ENCODE measurements around the gene ATXN8OS. TPM values are rescaled to one million over a fixed set of nuclear protein-coding genes. Genes with fewer than 3 reads are reported as not detected.

ATXN8OS gene
- not detected in 2 replicates for total RNA-seq (2021)
- Bru-seq, nascent RNA, result not detected
- not detected for BruChase-seq, experiment 1, labeled RNA remaining after a 2-hour chase
- BruChase-seq, experiment 2, labeled RNA remaining after a 6-hour chase, result not detected
- long read RNA-seq, result 0 reads

DNA sequence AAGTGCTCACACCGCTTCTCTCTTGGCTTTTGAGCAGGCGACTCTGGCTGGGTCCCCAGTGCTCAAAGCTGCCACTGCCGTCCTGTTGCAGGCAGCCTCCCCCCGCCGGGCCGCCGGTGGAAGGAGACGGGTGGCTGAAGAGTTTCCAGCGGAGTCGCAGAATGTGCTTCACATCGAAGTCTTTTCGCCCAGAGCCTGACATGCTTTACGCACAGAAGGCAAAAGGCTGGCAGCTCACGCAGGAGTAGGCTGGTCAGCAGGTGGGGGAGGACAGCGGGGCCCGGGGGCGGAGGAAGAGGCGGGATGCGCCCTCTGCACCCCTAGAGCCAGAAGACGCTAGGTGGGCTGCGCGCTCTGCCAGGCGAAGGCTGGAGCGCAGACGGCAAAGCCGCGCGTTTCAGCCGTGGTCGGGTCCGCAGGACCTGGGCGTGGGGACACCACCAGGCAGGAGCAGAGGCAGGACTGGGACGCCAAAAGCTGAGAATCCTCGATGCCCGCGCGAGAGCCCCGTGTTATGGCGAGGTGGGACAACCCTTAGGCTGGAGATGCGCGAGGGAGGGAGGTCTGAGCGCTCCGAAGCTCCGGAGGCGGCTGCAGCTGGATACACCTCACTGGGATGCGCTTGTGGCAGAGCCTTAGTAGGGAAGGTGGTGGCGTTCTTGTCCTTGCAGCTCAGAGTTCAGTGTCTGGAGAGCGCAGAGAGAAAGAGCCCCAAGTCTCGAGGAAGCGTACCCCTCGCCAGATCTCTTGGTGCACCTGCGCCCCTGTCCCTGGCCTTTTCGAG, at the start of gene ATXN8OS:
ATXN8OS (plus strand) TSS at position 329 of the 784 bp plus-strand sequence.
- no peak for DNase-seq (ENCODE audit: low spot score)
- Histone ChIP-seq H3K9me3 (ENCODE audit: low read depth, low read length, poor library complexity, severe bottlenecking) (no peaks in the 10 kb centered on the region), H3K4me1 (ENCODE audit: insufficient read depth, low read length, poor library complexity, severe bottlenecking) (no peaks in the 10 kb centered on the region), H3K27me3 (replicated peaks; ENCODE audit: insufficient read depth, low read depth, low read length, poor library complexity) (peaks cover 32% of the 10 kb centered on the region), H3K27ac (ENCODE audit: low read depth, low read length, poor library complexity, severe bottlenecking) (no peak within 1 kb of the TSS), H3K4me3 (ENCODE audit: low read depth, low read length, poor library complexity, severe bottlenecking) (no peak within 1 kb of the TSS), H3K36me3 (ENCODE audit: insufficient read depth, low read length, poor library complexity, severe bottlenecking) (no peaks in the 10 kb centered on the region)
- no peak for TF ChIP-seq CTCF (conservative IDR thresholded peaks at IDR 0.05; ENCODE audit: low read depth, low read length)
- TF ChIP-seq EZH2 (IDR thresholded peaks at IDR 0.05; ENCODE audit: borderline replicate concordance, low read depth, low read length, poor library complexity, severe bottlenecking), result peak; percentile 34
- ChIA-PET POLR2A (ENCODE audit: low non-redundant PET) (no interaction called here), CTCF (no interaction called here)
- BruUV-seq (replicated peaks), result no TSS peak
- intact Hi-C loops (cut with micrococcal nuclease; ENCODE audit: unreplicated experiment), result no loop called here

DNA sequence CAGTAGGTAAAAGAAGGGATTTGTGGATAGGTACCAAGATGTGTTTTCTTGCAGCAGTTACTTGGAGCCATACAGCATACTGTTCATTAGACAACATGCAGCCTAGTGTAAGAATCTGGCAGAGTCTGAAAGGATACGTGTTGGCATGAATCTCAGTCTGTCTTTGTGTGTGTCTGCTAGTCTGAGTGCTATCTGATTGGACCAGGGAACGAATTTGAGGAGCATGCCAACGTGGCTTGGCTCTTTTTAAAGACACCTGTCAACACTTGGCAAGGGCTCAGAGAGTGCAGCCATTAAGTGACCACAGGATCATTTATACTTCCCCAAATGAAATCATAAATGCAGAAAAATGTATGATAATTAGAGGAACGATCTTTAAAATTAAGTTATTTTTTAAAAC, 27.6 kb upstream of the ATXN8OS start:
- ChIA-PET CTCF (no interaction called here), POLR2A (ENCODE audit: low non-redundant PET) (no interaction called here)
- no peaks in the 10 kb centered on the region for H3K4me1 ChIP-seq (ENCODE audit: insufficient read depth, low read length, poor library complexity, severe bottlenecking)
- no peak overlapping the region for H3K4me3 ChIP-seq (ENCODE audit: low read depth, low read length, poor library complexity, severe bottlenecking)
- no peak for DNase-seq (ENCODE audit: low spot score)
- H3K27me3 ChIP-seq (replicated peaks; ENCODE audit: insufficient read depth, low read depth, low read length, poor library complexity), result no peaks in the 10 kb centered on the region
- intact Hi-C loops (cut with micrococcal nuclease; ENCODE audit: unreplicated experiment), result no loop called here
- TF ChIP-seq CTCF (conservative IDR thresholded peaks at IDR 0.05; ENCODE audit: low read depth, low read length) (no peak), EZH2 (IDR thresholded peaks at IDR 0.05; ENCODE audit: borderline replicate concordance, low read depth, low read length, poor library complexity, severe bottlenecking) (no peak)
- H3K36me3 ChIP-seq (ENCODE audit: insufficient read depth, low read length, poor library complexity, severe bottlenecking), result no peaks in the 10 kb centered on the region
- H3K27ac ChIP-seq (ENCODE audit: low read depth, low read length, poor library complexity, severe bottlenecking), result no peak overlapping the region
- BruUV-seq (replicated peaks), result no TSS peak
- H3K9me3 ChIP-seq (ENCODE audit: low read depth, low read length, poor library complexity, severe bottlenecking), result no peaks in the 10 kb centered on the region

DNA sequence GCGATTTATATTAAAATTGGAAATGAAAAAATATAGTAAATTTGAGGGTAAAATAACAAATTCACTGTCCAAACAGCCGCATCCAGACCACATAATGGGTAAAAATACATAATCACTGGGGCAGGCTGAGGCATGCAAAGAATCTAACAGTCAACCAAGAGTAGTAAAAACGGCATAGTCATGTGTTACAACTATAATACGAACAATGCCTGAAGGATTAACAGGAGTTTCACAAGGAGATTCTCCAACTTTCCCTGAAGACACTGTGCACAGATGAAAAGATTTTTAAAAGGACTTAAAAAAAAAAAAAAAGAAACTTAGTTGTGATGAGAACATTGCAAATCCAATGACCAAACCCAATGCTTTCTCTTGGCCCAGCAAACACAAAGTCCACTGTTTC, 20.4 kb upstream of the ATXN8OS start:
- no peaks in the 10 kb centered on the region for H3K27me3 ChIP-seq (replicated peaks; ENCODE audit: insufficient read depth, low read depth, low read length, poor library complexity)
- ChIA-PET POLR2A (ENCODE audit: low non-redundant PET) (no interaction called here), CTCF (no interaction called here)
- no peaks in the 10 kb centered on the region for H3K36me3 ChIP-seq (ENCODE audit: insufficient read depth, low read length, poor library complexity, severe bottlenecking)
- no peak overlapping the region for H3K27ac ChIP-seq (ENCODE audit: low read depth, low read length, poor library complexity, severe bottlenecking)
- DNase-seq (ENCODE audit: low spot score), result no peak
- BruUV-seq (replicated peaks), result no TSS peak
- intact Hi-C loops (cut with micrococcal nuclease; ENCODE audit: unreplicated experiment), result no loop called here
- no peaks in the 10 kb centered on the region for H3K4me1 ChIP-seq (ENCODE audit: insufficient read depth, low read length, poor library complexity, severe bottlenecking)
- TF ChIP-seq EZH2 (IDR thresholded peaks at IDR 0.05; ENCODE audit: borderline replicate concordance, low read depth, low read length, poor library complexity, severe bottlenecking) (no peak), CTCF (conservative IDR thresholded peaks at IDR 0.05; ENCODE audit: low read depth, low read length) (no peak)
- no peaks in the 10 kb centered on the region for H3K9me3 ChIP-seq (ENCODE audit: low read depth, low read length, poor library complexity, severe bottlenecking)
- H3K4me3 ChIP-seq (ENCODE audit: low read depth, low read length, poor library complexity, severe bottlenecking), result no peak overlapping the region
